Osteoblast (primary cell): ENCODE results near the gene CIT. TPM values are rescaled to one million over a fixed set of nuclear protein-coding genes. Genes with fewer than 3 reads are reported as not detected.

Source experiments
- DNase-seq: peaks from one replicate; pipeline ENCODE4 v3.0.0; 2011; ENCODE audit warnings: low spot score, mixed read lengths; ENCODE audit not compliant: insufficient read length; ENCODE audit errors: missing footprints
- H2AFZ ChIP-seq: 2 replicates; pipeline ENCODE4 v1.6.0; 2011; ENCODE audit warnings: mild to moderate bottlenecking, low read length
- H3K27ac ChIP-seq: 2 replicates; pipeline ENCODE4 v1.5.1; 2011; ENCODE audit warnings: mild to moderate bottlenecking, low read depth, low read length, moderate library complexity
- H3K27me3 ChIP-seq: 2 replicates; pipeline ENCODE4 v1.6.0; 2012; ENCODE audit warnings: mild to moderate bottlenecking, control low read depth, inconsistent platforms, low read length, moderate library complexity; ENCODE audit not compliant: insufficient read depth
- H3K36me3 ChIP-seq: 2 replicates; pipeline ENCODE4 v1.5.1; 2011; ENCODE audit warnings: mild to moderate bottlenecking, low read length, control low read depth, moderate library complexity; ENCODE audit not compliant: insufficient read depth
- H3K4me1 ChIP-seq: 2 replicates; pipeline ENCODE4 v1.5.1; 2011; ENCODE audit warnings: mild to moderate bottlenecking, low read length, control low read depth, moderate library complexity; ENCODE audit not compliant: insufficient read depth
- H3K4me2 ChIP-seq: 2 replicates; pipeline ENCODE4 v1.6.0; 2011; ENCODE audit warnings: mild to moderate bottlenecking, low read length; ENCODE audit not compliant: insufficient read depth
- H3K4me3 ChIP-seq: fragments of 200-600 bp; sonication (generic); 3 replicates; pipeline ENCODE4 v1.5.1; 2012; ENCODE audit warnings: mild to moderate bottlenecking, low read length, inconsistent platforms; ENCODE audit not compliant: insufficient read depth
- H3K79me2 ChIP-seq: 2 replicates; pipeline ENCODE4 v1.6.0; 2012; ENCODE audit warnings: mild to moderate bottlenecking, low read length, control low read depth, inconsistent platforms; ENCODE audit not compliant: insufficient read depth
- H3K9me3 ChIP-seq: 2 replicates; pipeline ENCODE4 v1.5.1; 2011; ENCODE audit warnings: low read depth, low read length, control low read depth
- H4K20me1 ChIP-seq: 2 replicates; pipeline ENCODE4 v1.6.0; 2012; ENCODE audit warnings: mild to moderate bottlenecking, low read length, control low read depth; ENCODE audit not compliant: insufficient read depth
- total RNA-seq: library from RNA; depleted of rRNA; stranded (reverse); fragments of >200 nt; gene quantifications from 2 replicates; pipeline ENCODE4 v1.2.3, GENCODE V29; 2012
- TF ChIP-seq, protein P1 (sequence below): IDR thresholded peaks from 2 replicates; pipeline ENCODE4 v1.5.1; 2011; ENCODE audit warnings: mild to moderate bottlenecking, low read depth, low read length, moderate library complexity; ENCODE audit errors: extremely low read depth

CIT gene
- total RNA-seq, 1 donor, result 10.1 TPM

DNA sequence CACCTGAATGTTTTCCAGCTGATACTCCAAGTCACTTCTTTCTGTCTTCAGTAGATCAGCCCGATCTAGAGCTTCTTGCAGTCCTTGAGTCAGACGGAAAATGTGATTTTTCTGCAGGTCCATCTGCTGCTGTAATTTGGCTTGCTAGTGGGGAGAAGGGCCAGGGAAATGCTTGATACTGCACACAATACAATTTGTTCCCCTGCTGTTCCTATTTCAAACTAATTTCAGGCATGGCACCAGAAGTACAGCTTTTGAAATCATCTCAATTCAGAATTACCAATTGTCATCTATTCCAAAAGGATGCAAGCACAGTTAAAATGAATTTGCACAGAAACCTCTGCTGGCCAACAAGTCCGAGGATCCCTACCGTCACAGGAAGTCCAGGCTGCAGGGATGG is 155.8 kb downstream of the CIT start:
- Histone ChIP-seq H3K27me3 (no peaks in the 10 kb centered on the region), H4K20me1 (no peaks in the 10 kb centered on the region), H3K9me3 (no peaks in the 10 kb centered on the region), H3K36me3 (peaks cover 12% of the 10 kb centered on the region), H3K4me2 (no peak overlapping the region), H3K27ac (no peak overlapping the region), H3K79me2 (no peaks in the 10 kb centered on the region), H3K4me1 (peaks cover 6% of the 10 kb centered on the region), H3K4me3 (no peak overlapping the region), H2AFZ (peak overlapping the region; percentile 10)
- TF ChIP-seq, protein P1, sequence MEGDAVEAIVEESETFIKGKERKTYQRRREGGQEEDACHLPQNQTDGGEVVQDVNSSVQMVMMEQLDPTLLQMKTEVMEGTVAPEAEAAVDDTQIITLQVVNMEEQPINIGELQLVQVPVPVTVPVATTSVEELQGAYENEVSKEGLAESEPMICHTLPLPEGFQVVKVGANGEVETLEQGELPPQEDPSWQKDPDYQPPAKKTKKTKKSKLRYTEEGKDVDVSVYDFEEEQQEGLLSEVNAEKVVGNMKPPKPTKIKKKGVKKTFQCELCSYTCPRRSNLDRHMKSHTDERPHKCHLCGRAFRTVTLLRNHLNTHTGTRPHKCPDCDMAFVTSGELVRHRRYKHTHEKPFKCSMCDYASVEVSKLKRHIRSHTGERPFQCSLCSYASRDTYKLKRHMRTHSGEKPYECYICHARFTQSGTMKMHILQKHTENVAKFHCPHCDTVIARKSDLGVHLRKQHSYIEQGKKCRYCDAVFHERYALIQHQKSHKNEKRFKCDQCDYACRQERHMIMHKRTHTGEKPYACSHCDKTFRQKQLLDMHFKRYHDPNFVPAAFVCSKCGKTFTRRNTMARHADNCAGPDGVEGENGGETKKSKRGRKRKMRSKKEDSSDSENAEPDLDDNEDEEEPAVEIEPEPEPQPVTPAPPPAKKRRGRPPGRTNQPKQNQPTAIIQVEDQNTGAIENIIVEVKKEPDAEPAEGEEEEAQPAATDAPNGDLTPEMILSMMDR, result no peak
- DNase-seq, result no peak

DNA sequence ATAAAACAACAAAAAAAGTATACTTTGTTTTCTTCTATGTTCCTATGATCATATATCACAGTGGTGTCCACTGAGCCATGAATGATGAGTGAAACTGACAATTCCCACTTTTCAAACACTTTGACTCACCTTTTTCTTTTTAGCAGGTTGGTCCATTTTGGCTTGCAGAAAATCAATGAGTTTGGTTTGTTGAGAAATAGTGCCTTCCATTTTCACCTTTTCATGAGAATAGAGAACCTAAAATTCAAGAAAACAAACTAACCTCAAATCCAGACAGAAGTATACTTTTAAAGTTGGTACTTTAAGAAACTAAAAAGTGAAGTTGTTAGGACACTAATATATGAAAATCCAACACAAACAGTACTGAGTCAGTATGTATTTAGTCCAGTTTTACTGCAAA is 156.8 kb downstream of the CIT start:
- peak; percentile 54 for DNase-seq
- H3K4me3 ChIP-seq, result no peak overlapping the region
- H2AFZ ChIP-seq, result no peak overlapping the region
- no peaks in the 10 kb centered on the region for H3K9me3 ChIP-seq
- no peaks in the 10 kb centered on the region for H4K20me1 ChIP-seq
- TF ChIP-seq, protein P1, result no peak
- H3K4me1 ChIP-seq, result peaks cover 7% of the 10 kb centered on the region
- no peaks in the 10 kb centered on the region for H3K27me3 ChIP-seq
- H3K4me2 ChIP-seq, result no peak overlapping the region
- peaks cover 12% of the 10 kb centered on the region for H3K36me3 ChIP-seq
- no peak overlapping the region for H3K27ac ChIP-seq
- H3K79me2 ChIP-seq, result no peaks in the 10 kb centered on the region

DNA sequence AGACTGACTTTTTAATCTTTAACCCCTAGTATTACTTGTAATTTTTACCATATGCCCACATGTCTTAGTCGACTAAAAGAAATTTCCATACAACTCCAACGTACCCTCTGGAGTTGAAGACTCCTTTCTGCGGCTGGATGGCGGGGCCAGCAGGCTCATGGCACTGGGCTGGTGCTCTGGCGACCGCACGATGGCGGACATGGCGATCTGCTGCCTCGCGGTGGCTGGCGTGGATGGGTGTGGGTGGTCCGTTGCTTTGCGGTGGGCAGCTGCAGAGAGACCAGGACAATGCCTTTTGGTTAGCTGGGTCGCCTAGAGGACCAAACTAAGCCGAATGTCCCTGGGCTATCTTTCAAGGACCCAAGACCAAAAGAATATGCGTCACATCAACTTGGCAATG is 159.0 kb downstream of the CIT start:
- TF ChIP-seq, protein P1, result no peak
- no peaks in the 10 kb centered on the region for H4K20me1 ChIP-seq
- no peaks in the 10 kb centered on the region for H3K79me2 ChIP-seq
- no peak overlapping the region for H3K27ac ChIP-seq
- H3K36me3 ChIP-seq, result peaks cover 25% of the 10 kb centered on the region
- no peaks in the 10 kb centered on the region for H3K27me3 ChIP-seq
- no peaks in the 10 kb centered on the region for H3K9me3 ChIP-seq
- H3K4me2 ChIP-seq, result no peak overlapping the region
- peaks cover 7% of the 10 kb centered on the region for H3K4me1 ChIP-seq
- DNase-seq, result no peak
- H2AFZ ChIP-seq, result no peak overlapping the region
- H3K4me3 ChIP-seq, result no peak overlapping the region

DNA sequence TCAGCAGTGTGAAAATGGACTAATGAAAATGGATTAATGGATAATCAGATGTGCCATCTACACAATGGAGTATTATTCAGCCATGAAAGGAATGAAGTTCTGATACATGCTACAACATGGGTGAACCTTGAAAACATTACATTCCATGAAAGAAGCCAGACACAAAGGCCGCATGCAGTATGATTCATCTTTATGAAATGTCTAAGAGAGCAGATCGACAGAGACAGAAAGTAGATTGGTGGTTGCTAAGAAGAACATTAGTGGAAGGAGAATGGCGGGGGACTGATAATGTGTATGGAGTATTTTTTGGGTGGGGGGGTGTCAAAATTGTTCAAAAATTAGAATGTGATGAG is 161.9 kb downstream of the CIT start:
- H4K20me1 ChIP-seq, result no peaks in the 10 kb centered on the region
- no peaks in the 10 kb centered on the region for H3K9me3 ChIP-seq
- no peak overlapping the region for H3K27ac ChIP-seq
- H3K79me2 ChIP-seq, result no peaks in the 10 kb centered on the region
- H3K4me3 ChIP-seq, result no peak overlapping the region
- H3K27me3 ChIP-seq, result no peaks in the 10 kb centered on the region
- H3K4me1 ChIP-seq, result peaks cover 7% of the 10 kb centered on the region
- TF ChIP-seq, protein P1, result no peak
- H3K4me2 ChIP-seq, result no peak overlapping the region
- DNase-seq, result no peak
- H2AFZ ChIP-seq, result no peak overlapping the region
- peaks cover 30% of the 10 kb centered on the region for H3K36me3 ChIP-seq
